NCI-H146 (cell line): ENCODE data around the gene KIF3C.
A peak's percentile ranks its signal among the peaks of the same experiment; 100 is the strongest.

ENCODE experiments used
- DNase-seq: peaks from one replicate; lab custom pipeline; 2025; lab: John Stamatoyannopoulos, UW

The KIF3C gene

GRCh38 chr2:25877431-25878360 lies 104.6 kb downstream of the KIF3C start:
- peak; percentile 75 for DNase-seq
